OCI-LY3 (cell line): ENCODE measurements around the gene ALKBH4.

Source experiments
- CTCF ChIP-seq: fragments of 200-600, 300-600 bp; sonication (generic); IDR thresholded peaks from 2 replicates; pipeline ENCODE4 v1.5.1; 2014; ENCODE audit warnings: antibody characterized with exemption, low read length, low read depth
- EZH2phosphoT487 ChIP-seq: fragments of 200-600 bp; shearing (Covaris generic); IDR thresholded peaks from 2 replicates; pipeline ENCODE4 v1.6.1; 2018; ENCODE audit warnings: antibody characterized with exemption, mixed run types, low read depth

- TF ChIP-seq CTCF (no peak), EZH2phosphoT487 (no peak)
Measured at GRCh38 chr7:102457352-102457924, 7.2 kb downstream of the ALKBH4 start.
